ENCODE data around the gene KRT84. TPM values are rescaled to one million over a fixed set of nuclear protein-coding genes. Genes with fewer than 3 reads are reported as not detected.

KRT84 gene
- total RNA-seq, 2 experiments from 2014 or later: not detected

GRCh38 chr12:52359621-52360061 lies 25.8 kb downstream of the KRT84 start:
- Mint-ChIP-seq H3K27me3 (peaks cover 8% of the 10 kb centered on the region), H3K4me1 (peaks cover 37% of the 10 kb centered on the region), H3K4me3 (no peak overlapping the region), H3K36me3 (no peaks in the 10 kb centered on the region), H3K27ac (peak overlapping the region; percentile 0), H3K9me3 (ENCODE audit: low read depth) (no peaks in the 10 kb centered on the region)
- CTCF ChIA-PET: interaction anchor here (0.8 to 5.0 kb wide), 5 partner anchors 9 to 511 kb away, joined by 3 to 25 read pairs (median 5); no protein-coding TSS in a partner anchor
- ATAC-seq: no peak
- DNase-seq: no peak

- H3K4me3 Mint-ChIP-seq: no peak overlapping the region
- H3K36me3 Mint-ChIP-seq: no peaks in the 10 kb centered on the region
- CTCF ChIA-PET: interaction anchor here (0.7 to 5.0 kb wide), 16 partner anchors 9 to 523 kb away, joined by 3 to 25 read pairs (median 4); no protein-coding TSS in a partner anchor
- peak overlapping the region; percentile 59 for H3K27ac Mint-ChIP-seq
- ATAC-seq: peak; percentile 93
- H3K27me3 Mint-ChIP-seq: peaks cover 10% of the 10 kb centered on the region
- DNase-seq: peak; percentile 79
- peaks cover 37% of the 10 kb centered on the region for H3K4me1 Mint-ChIP-seq
- no peaks in the 10 kb centered on the region for H3K9me3 Mint-ChIP-seq (ENCODE audit: low read depth)
These were observed 26.7 kb downstream of the KRT84 start for GRCh38 chr12:52358575-52359350.

- H3K4me3 Mint-ChIP-seq: no peak overlapping the region
- no peaks in the 10 kb centered on the region for H3K36me3 Mint-ChIP-seq
- peaks cover 16% of the 10 kb centered on the region for H3K27me3 Mint-ChIP-seq
- H3K27ac Mint-ChIP-seq: no peak overlapping the region
- CTCF ChIA-PET: no interaction called here
- DNase-seq: no peak
- no peak for ATAC-seq
- peaks cover 44% of the 10 kb centered on the region for H3K4me1 Mint-ChIP-seq
- no peaks in the 10 kb centered on the region for H3K9me3 Mint-ChIP-seq (ENCODE audit: low read depth)
These were observed 28.5 kb downstream of the KRT84 start for GRCh38 chr12:52356762-52357580.

- peaks cover 45% of the 10 kb centered on the region for H3K4me1 Mint-ChIP-seq
- ATAC-seq: no peak
- no peak overlapping the region for H3K27ac Mint-ChIP-seq
- H3K27me3 Mint-ChIP-seq: peaks cover 19% of the 10 kb centered on the region
- no peaks in the 10 kb centered on the region for H3K9me3 Mint-ChIP-seq (ENCODE audit: low read depth)
- CTCF ChIA-PET: interaction anchor here (1.1 kb wide), 1 partner anchor 12 kb away, joined by 3 read pairs; no protein-coding TSS in a partner anchor
- H3K36me3 Mint-ChIP-seq: no peaks in the 10 kb centered on the region
- H3K4me3 Mint-ChIP-seq: no peak overlapping the region
- DNase-seq: no peak
These were observed 29.3 kb downstream of the KRT84 start for GRCh38 chr12:52356031-52356761.

DNA sequence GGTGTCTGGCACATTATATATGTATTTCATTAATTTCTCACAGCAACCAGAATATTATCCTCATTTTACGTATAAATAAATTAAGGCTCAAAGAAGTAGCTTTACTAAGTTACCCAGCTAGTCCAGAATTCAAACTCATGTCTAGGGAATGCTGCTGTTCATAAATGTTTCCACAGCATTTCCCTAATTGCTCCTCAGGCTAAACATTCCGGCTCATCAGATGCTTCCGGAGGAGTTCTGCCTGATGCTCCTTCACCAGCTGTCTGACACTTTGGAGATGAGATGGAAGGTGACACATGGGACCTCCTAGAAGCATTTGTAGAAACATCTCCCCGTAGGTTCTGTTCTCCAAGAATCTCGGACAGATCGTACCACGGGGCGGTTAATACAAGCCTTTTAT lies 30.3 kb downstream of the KRT84 start:
- Mint-ChIP-seq H3K27ac (no peak overlapping the region), H3K4me3 (no peak overlapping the region), H3K9me3 (ENCODE audit: low read depth) (no peaks in the 10 kb centered on the region), H3K4me1 (peaks cover 48% of the 10 kb centered on the region), H3K36me3 (no peaks in the 10 kb centered on the region), H3K27me3 (peaks cover 26% of the 10 kb centered on the region)
- CTCF ChIA-PET: interaction anchor here (1.1 kb wide), 1 partner anchor 13 kb away, joined by 3 read pairs; no protein-coding TSS in a partner anchor
- no peak for ATAC-seq
- no peak for DNase-seq

GRCh38 chr12:52354200-52354599 lies 31.3 kb downstream of the KRT84 start:
- Mint-ChIP-seq H3K27me3 (peaks cover 32% of the 10 kb centered on the region), H3K27ac (no peak overlapping the region), H3K36me3 (no peaks in the 10 kb centered on the region), H3K9me3 (ENCODE audit: low read depth) (no peaks in the 10 kb centered on the region), H3K4me1 (peaks cover 41% of the 10 kb centered on the region), H3K4me3 (no peak overlapping the region)
- DNase-seq: no peak
- ATAC-seq: no peak
- CTCF ChIA-PET: no interaction called here

GRCh38 chr12:52353766-52354165 lies 31.7 kb downstream of the KRT84 start:
- Mint-ChIP-seq H3K27ac (no peak overlapping the region), H3K4me3 (no peak overlapping the region), H3K4me1 (peaks cover 38% of the 10 kb centered on the region), H3K36me3 (no peaks in the 10 kb centered on the region), H3K27me3 (peaks cover 36% of the 10 kb centered on the region), H3K9me3 (ENCODE audit: low read depth) (no peaks in the 10 kb centered on the region)
- CTCF ChIA-PET: interaction anchor here (1.5 kb wide), 1 partner anchor 74 kb away, joined by 4 read pairs; no protein-coding TSS in a partner anchor
- ATAC-seq (no peak), DNase-seq (no peak)

GRCh38 chr12:52352951-52353350 lies 32.5 kb downstream of the KRT84 start:
- H3K27ac Mint-ChIP-seq: no peak overlapping the region
- DNase-seq (no peak), ATAC-seq (no peak)
- no peak overlapping the region for H3K4me3 Mint-ChIP-seq
- CTCF ChIA-PET: interaction anchor here (1.5 kb wide), 1 partner anchor 74 kb away, joined by 4 read pairs; no protein-coding TSS in a partner anchor
- H3K9me3 Mint-ChIP-seq (ENCODE audit: low read depth): no peaks in the 10 kb centered on the region
- no peaks in the 10 kb centered on the region for H3K36me3 Mint-ChIP-seq
- H3K27me3 Mint-ChIP-seq: peaks cover 42% of the 10 kb centered on the region
- peaks cover 30% of the 10 kb centered on the region for H3K4me1 Mint-ChIP-seq

DNA sequence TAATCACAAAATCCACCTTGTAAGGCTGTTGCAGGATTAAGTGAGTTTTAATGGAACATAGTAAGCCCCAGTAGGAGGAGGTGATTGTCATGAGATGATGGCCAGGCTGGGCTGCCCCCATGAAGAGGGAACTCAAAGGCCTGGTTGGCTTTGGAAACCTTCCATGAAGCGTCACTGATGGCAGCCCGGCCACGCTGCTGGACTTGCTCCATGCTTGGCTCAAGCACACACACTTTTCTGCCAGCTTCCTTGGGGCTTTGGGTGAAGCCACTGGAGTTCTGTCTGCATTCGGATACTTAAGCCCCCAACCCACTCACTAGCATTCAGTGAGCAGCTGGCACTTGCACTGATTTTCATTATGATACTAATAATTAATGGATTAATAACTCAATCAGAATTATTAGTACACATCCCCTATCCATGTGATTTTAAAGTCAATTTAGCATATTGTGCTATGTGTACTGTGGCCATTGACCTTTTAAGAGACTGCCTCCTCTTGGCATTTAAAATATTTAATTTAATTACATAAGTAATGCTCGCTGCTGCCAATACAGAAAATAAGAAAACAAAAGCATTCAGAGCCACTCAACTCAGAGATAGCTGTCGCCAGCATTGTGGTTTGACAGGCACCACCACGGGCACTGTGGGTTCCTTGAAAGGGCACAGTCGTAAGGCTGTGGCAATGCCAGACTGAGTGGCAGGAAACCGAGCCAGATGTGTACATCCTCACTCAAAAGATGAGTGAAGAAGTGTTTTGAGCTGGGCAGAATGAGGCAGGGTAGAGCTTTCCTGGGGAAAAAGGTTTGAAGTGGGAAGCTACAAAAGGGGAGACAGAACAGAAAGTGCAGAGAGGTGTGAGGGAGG lies 34.0 kb downstream of the KRT84 start:
- peaks cover 25% of the 10 kb centered on the region for H3K4me1 Mint-ChIP-seq
- DNase-seq (peak; percentile 84), ATAC-seq (peak; percentile 91)
- CTCF ChIA-PET: interaction anchor here (0.6 to 1.2 kb wide), 7 partner anchors 11 to 528 kb away, joined by 3 to 9 read pairs (median 3); no protein-coding TSS in a partner anchor
- peak overlapping the region; percentile 4 for H3K4me3 Mint-ChIP-seq
- H3K27ac Mint-ChIP-seq: peak overlapping the region; percentile 2
- peaks cover 46% of the 10 kb centered on the region for H3K27me3 Mint-ChIP-seq
- H3K36me3 Mint-ChIP-seq: no peaks in the 10 kb centered on the region
- H3K9me3 Mint-ChIP-seq (ENCODE audit: low read depth): no peaks in the 10 kb centered on the region

DNA sequence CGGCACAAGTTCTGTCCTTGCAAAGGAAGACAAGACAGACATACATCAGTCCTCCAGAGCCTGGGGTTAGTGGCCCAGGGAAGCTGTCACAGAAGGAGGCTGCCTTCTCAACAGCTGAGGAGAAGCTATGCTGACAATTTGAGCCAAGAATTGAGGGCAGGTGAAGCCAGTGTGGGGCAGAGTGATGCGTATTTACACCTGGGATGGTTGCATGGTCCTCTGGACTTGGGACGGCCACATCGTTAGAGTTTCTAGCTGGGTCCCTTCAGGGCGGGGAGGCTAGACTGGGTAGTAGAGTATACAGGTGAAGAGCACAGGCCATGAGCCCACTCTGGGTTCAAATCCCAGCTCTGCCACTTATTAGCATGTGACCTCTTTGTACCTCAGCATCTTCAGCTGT lies 34.7 kb downstream of the KRT84 start:
- Mint-ChIP-seq H3K9me3 (ENCODE audit: low read depth) (no peaks in the 10 kb centered on the region), H3K27ac (no peak overlapping the region), H3K4me3 (no peak overlapping the region), H3K27me3 (peaks cover 48% of the 10 kb centered on the region), H3K36me3 (no peaks in the 10 kb centered on the region), H3K4me1 (peaks cover 25% of the 10 kb centered on the region)
- no peak for DNase-seq
- CTCF ChIA-PET: interaction anchor here (0.9 to 1.2 kb wide), 3 partner anchors 14 to 72 kb away, joined by 3 read pairs; no protein-coding TSS in a partner anchor
- no peak for ATAC-seq

GRCh38 chr12:52350021-52350620 lies 35.3 kb downstream of the KRT84 start:
- DNase-seq: no peak
- Mint-ChIP-seq H3K27ac (no peak overlapping the region), H3K4me3 (no peak overlapping the region), H3K27me3 (peaks cover 48% of the 10 kb centered on the region), H3K9me3 (ENCODE audit: low read depth) (no peaks in the 10 kb centered on the region), H3K4me1 (peaks cover 25% of the 10 kb centered on the region), H3K36me3 (no peaks in the 10 kb centered on the region)
- no peak for ATAC-seq
- CTCF ChIA-PET: interaction anchor here (0.9 to 1.1 kb wide), 2 partner anchors 8 to 71 kb away, joined by 3 read pairs; no protein-coding TSS in a partner anchor

GRCh38 chr12:52349196-52349595 lies 36.3 kb downstream of the KRT84 start:
- DNase-seq (no peak), ATAC-seq (no peak)
- Mint-ChIP-seq H3K9me3 (ENCODE audit: low read depth) (no peaks in the 10 kb centered on the region), H3K4me3 (no peak overlapping the region), H3K4me1 (peaks cover 25% of the 10 kb centered on the region), H3K27me3 (peaks cover 44% of the 10 kb centered on the region), H3K36me3 (no peaks in the 10 kb centered on the region), H3K27ac (no peak overlapping the region)
- CTCF ChIA-PET: interaction anchor here (0.9 kb wide), 2 partner anchors 9 to 13 kb away, joined by 3 to 4 read pairs; no protein-coding TSS in a partner anchor
